Body of pancreas (tissue), 4 donors: ENCODE data around the gene NID2.

Experiments used
- POLR2A ChIP-seq, 3 donors: fragments of 450-650 bp; IDR thresholded peaks; one replicate each; pipeline ENCODE4 v1.6.1; 2016; ENCODE audit warnings: antibody characterized with exemption in 3 of 3, mild to moderate bottlenecking in 2 of 3
- TF ChIP-seq, protein P1 (sequence below), 7 experiments: fragments of 450-650 bp in 4 of 7; fragments of 200-600 bp in 3 of 7; sonication (generic) in 3 of 7; IDR thresholded peaks; one replicate each; pipeline ENCODE4 v1.5.1; 2016 to 2019; ENCODE audit warnings: antibody characterized with exemption in 7 of 7

- TF ChIP-seq, protein P1, sequence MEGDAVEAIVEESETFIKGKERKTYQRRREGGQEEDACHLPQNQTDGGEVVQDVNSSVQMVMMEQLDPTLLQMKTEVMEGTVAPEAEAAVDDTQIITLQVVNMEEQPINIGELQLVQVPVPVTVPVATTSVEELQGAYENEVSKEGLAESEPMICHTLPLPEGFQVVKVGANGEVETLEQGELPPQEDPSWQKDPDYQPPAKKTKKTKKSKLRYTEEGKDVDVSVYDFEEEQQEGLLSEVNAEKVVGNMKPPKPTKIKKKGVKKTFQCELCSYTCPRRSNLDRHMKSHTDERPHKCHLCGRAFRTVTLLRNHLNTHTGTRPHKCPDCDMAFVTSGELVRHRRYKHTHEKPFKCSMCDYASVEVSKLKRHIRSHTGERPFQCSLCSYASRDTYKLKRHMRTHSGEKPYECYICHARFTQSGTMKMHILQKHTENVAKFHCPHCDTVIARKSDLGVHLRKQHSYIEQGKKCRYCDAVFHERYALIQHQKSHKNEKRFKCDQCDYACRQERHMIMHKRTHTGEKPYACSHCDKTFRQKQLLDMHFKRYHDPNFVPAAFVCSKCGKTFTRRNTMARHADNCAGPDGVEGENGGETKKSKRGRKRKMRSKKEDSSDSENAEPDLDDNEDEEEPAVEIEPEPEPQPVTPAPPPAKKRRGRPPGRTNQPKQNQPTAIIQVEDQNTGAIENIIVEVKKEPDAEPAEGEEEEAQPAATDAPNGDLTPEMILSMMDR (IDR thresholded peaks at IDR 0.05), result peak in 6 of 7 experiments; percentile 26 to 49 (median 34)
- no peak for TF ChIP-seq POLR2A (IDR thresholded peaks at IDR 0.05)
These were observed 25.2 kb downstream of the NID2 start for GRCh38 chr14:52043690-52044089.
